Measurements from ENCODE around the gene ISM1.

ISM1 gene

DNA sequence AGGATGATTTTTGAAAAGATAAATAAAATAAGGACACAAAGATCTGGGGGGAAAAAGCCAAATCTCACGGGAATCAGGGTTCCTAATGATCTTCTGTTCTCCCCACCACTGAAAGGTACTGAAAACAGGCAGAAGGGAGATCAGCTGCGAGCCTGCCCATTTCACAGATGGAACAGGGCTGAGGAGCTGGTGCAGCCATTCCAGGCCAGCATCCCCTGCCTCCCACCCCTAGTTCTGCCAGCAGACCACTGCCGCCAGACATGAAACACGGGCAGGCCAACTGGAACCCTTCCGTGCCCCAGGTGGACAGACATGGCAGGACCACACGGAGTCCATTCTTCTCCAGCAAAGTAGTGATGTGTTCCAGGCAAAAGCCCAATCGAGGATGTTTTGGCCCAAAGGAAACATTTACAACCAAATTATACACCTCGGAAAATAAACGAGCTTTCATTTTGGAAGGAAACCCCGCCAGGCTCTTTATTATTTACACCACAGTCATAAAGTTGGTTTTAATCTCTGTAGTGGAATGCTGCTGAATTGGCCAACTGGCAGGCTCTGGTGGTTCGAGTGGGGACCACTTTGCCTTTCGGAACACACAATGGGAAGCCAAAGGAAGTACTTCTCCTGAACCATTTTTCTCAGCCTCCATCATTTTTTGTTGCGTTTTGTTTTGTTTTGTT lies 28.2 kb downstream of the ISM1 start:
- H2AFZ ChIP-seq (ENCODE audit: low read length): no peak overlapping the region
- H3K27ac ChIP-seq (ENCODE audit: low read depth, low read length, poor library complexity, severe bottlenecking): no peak overlapping the region
- no peaks in the 10 kb centered on the region for H4K20me1 ChIP-seq (ENCODE audit: insufficient read depth, low read length)
- H3K9me3 ChIP-seq (ENCODE audit: low read length): no peaks in the 10 kb centered on the region
- no peak overlapping the region for H3K4me2 ChIP-seq (ENCODE audit: low read length)
- H3K4me3 ChIP-seq (ENCODE audit: low read depth, low read length, poor library complexity, severe bottlenecking): no peak overlapping the region
- no peaks in the 10 kb centered on the region for H3K36me3 ChIP-seq (ENCODE audit: insufficient read depth, low read length)
- no peak overlapping the region for H3K9ac ChIP-seq (ENCODE audit: low read length)
- H3K79me2 ChIP-seq (ENCODE audit: insufficient read depth, low read length): no peaks in the 10 kb centered on the region
- H3F3A ChIP-seq (ENCODE audit: insufficient read depth, low read length): no peaks in the 10 kb centered on the region
- H3K9me2 ChIP-seq (ENCODE audit: low read depth, low read length): no peaks in the 10 kb centered on the region
- no peak for TF ChIP-seq EZH2 (IDR thresholded peaks at IDR 0.05; ENCODE audit: borderline replicate concordance, low read length)
- TF ChIP-seq, protein P1, sequence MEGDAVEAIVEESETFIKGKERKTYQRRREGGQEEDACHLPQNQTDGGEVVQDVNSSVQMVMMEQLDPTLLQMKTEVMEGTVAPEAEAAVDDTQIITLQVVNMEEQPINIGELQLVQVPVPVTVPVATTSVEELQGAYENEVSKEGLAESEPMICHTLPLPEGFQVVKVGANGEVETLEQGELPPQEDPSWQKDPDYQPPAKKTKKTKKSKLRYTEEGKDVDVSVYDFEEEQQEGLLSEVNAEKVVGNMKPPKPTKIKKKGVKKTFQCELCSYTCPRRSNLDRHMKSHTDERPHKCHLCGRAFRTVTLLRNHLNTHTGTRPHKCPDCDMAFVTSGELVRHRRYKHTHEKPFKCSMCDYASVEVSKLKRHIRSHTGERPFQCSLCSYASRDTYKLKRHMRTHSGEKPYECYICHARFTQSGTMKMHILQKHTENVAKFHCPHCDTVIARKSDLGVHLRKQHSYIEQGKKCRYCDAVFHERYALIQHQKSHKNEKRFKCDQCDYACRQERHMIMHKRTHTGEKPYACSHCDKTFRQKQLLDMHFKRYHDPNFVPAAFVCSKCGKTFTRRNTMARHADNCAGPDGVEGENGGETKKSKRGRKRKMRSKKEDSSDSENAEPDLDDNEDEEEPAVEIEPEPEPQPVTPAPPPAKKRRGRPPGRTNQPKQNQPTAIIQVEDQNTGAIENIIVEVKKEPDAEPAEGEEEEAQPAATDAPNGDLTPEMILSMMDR (IDR thresholded peaks at IDR 0.05; ENCODE audit: low read length): no peak
- H3K4me1 ChIP-seq (ENCODE audit: insufficient read depth, low read length, severe bottlenecking): no peaks in the 10 kb centered on the region
- no peaks in the 10 kb centered on the region for H3K27me3 ChIP-seq (ENCODE audit: insufficient read depth, low read length)

- Histone ChIP-seq H2AFZ (ENCODE audit: low read length) (no peak overlapping the region), H3K9ac (ENCODE audit: low read length) (no peak overlapping the region), H3K4me1 (ENCODE audit: insufficient read depth, low read length, severe bottlenecking) (no peaks in the 10 kb centered on the region), H3K79me2 (ENCODE audit: insufficient read depth, low read length) (no peaks in the 10 kb centered on the region), H3K27ac (ENCODE audit: low read depth, low read length, poor library complexity, severe bottlenecking) (no peak overlapping the region), H4K20me1 (ENCODE audit: insufficient read depth, low read length) (no peaks in the 10 kb centered on the region), H3K4me3 (ENCODE audit: low read depth, low read length, poor library complexity, severe bottlenecking) (no peak overlapping the region), H3K4me2 (ENCODE audit: low read length) (no peak overlapping the region), H3K9me3 (ENCODE audit: low read length) (no peaks in the 10 kb centered on the region), H3K9me2 (ENCODE audit: low read depth, low read length) (no peaks in the 10 kb centered on the region), H3K27me3 (ENCODE audit: insufficient read depth, low read length) (no peaks in the 10 kb centered on the region), H3F3A (ENCODE audit: insufficient read depth, low read length) (no peaks in the 10 kb centered on the region), H3K36me3 (ENCODE audit: insufficient read depth, low read length) (no peaks in the 10 kb centered on the region)
- TF ChIP-seq, protein P1 (IDR thresholded peaks at IDR 0.05; ENCODE audit: low read length): no peak
- no peak for TF ChIP-seq EZH2 (IDR thresholded peaks at IDR 0.05; ENCODE audit: borderline replicate concordance, low read length)
These were observed 28.7 kb downstream of the ISM1 start for GRCh38 chr20:13249798-13250170.

- no peaks in the 10 kb centered on the region for H3K36me3 ChIP-seq (ENCODE audit: insufficient read depth, low read length)
- H3K27ac ChIP-seq (ENCODE audit: low read depth, low read length, poor library complexity, severe bottlenecking): no peak overlapping the region
- H3F3A ChIP-seq (ENCODE audit: insufficient read depth, low read length): no peaks in the 10 kb centered on the region
- H2AFZ ChIP-seq (ENCODE audit: low read length): no peak overlapping the region
- H3K4me1 ChIP-seq (ENCODE audit: insufficient read depth, low read length, severe bottlenecking): no peaks in the 10 kb centered on the region
- H4K20me1 ChIP-seq (ENCODE audit: insufficient read depth, low read length): no peaks in the 10 kb centered on the region
- no peaks in the 10 kb centered on the region for H3K9me2 ChIP-seq (ENCODE audit: low read depth, low read length)
- no peak overlapping the region for H3K9ac ChIP-seq (ENCODE audit: low read length)
- H3K27me3 ChIP-seq (ENCODE audit: insufficient read depth, low read length): no peaks in the 10 kb centered on the region
- H3K9me3 ChIP-seq (ENCODE audit: low read length): no peaks in the 10 kb centered on the region
- H3K4me2 ChIP-seq (ENCODE audit: low read length): no peak overlapping the region
- no peak for TF ChIP-seq EZH2 (IDR thresholded peaks at IDR 0.05; ENCODE audit: borderline replicate concordance, low read length)
- TF ChIP-seq, protein P1 (IDR thresholded peaks at IDR 0.05; ENCODE audit: low read length): no peak
- no peaks in the 10 kb centered on the region for H3K79me2 ChIP-seq (ENCODE audit: insufficient read depth, low read length)
- H3K4me3 ChIP-seq (ENCODE audit: low read depth, low read length, poor library complexity, severe bottlenecking): no peak overlapping the region
These were observed 29.2 kb downstream of the ISM1 start for GRCh38 chr20:13250251-13250650.
